ENCODE results near the gene REEP5. TPM values are rescaled to one million over a fixed set of nuclear protein-coding genes. Genes with fewer than 3 reads are reported as not detected.

REEP5 gene
- total RNA-seq, 3 donors from 2014 or later = 96.4 to 177 (median 117) TPM

DNA sequence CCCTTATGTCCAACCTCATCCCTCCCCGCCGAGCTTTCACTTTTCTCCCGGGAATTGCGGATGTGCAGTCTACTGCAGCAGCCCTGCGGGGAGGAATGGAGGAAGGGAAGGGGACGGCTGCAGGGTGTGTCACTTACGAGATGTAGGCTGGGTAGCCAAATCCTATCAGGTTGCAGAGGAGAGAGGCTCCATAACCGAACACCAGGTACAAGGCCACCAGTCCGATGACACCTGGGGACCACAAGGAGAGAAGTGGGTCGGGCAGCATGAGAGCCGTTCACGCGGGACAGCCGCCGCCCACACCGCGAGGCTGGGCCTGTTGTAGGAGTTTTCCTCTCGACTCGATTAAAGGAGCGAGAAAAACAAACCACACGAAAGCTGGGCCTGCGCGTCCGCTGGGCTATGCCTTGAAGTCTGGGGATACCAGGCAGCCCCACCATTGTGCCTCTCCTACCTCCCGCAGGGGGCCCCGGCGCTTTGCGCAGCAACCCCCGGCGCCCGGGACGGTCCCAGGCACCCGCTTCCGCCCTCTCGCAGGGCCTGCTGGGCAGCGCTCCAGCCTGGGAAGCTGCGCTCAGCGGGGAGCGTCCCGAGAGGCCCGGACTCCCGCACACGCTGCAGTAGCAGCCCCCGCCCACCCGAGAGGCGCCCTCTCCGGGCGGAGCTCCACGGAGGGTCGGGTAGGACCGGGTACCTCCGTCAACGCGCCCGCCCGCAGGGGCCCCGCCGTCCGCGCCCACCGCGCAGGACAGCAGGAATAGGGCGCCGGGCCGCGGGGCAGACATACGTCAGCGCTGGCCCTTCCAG is 798 bp downstream of the REEP5 start:
- no peaks in the 10 kb centered on the region for H3K36me3 ChIP-seq
- H3K27ac ChIP-seq = peak overlapping the region; percentile 98
- peak overlapping the region; percentile 92 to 99 (median 95) for H3K4me3 ChIP-seq
- peak in 1 of 2 donors; percentile 48 for DNase-seq (ENCODE audit: low spot score in 2 of 2)
- intact Hi-C loops (cut with DNase I; ENCODE audit: low total_unique reads) = no loop called here
- no peaks in the 10 kb centered on the region for H3K27me3 ChIP-seq
- peaks cover 0 to 18% of the 10 kb centered on the region in 2 donors for H3K4me1 ChIP-seq
- no peaks in the 10 kb centered on the region for H3K9me3 ChIP-seq
- TF ChIP-seq POLR2A (IDR thresholded peaks at IDR 0.05) = peak; percentile 17
- peak in 2 of 3 donors; percentile 15 to 21 for TF ChIP-seq POLR2AphosphoS5 (IDR thresholded peaks at IDR 0.05)
- TF ChIP-seq, protein P1, sequence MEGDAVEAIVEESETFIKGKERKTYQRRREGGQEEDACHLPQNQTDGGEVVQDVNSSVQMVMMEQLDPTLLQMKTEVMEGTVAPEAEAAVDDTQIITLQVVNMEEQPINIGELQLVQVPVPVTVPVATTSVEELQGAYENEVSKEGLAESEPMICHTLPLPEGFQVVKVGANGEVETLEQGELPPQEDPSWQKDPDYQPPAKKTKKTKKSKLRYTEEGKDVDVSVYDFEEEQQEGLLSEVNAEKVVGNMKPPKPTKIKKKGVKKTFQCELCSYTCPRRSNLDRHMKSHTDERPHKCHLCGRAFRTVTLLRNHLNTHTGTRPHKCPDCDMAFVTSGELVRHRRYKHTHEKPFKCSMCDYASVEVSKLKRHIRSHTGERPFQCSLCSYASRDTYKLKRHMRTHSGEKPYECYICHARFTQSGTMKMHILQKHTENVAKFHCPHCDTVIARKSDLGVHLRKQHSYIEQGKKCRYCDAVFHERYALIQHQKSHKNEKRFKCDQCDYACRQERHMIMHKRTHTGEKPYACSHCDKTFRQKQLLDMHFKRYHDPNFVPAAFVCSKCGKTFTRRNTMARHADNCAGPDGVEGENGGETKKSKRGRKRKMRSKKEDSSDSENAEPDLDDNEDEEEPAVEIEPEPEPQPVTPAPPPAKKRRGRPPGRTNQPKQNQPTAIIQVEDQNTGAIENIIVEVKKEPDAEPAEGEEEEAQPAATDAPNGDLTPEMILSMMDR (IDR thresholded peaks at IDR 0.05) = no peak

DNA sequence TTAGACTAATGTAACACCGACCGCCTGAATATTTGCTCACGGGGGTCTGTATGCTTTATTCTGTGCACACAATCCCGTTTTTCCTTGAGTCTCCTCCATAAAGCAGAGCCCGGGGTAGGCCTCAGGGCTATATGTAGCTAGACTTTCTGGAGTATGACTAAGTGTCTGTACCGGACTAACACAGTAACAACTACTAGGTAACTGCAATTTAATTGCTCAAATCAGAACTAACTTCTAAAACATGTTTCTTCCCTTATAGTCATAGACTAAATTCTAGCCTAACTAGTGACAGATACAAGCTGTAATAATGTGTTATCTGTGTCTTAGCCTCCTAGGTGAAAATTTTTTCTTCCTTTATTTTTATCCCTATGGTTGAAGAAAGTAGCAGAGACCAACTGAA is 2.1 kb downstream of the REEP5 start:
- Histone ChIP-seq H3K4me3 (no peak overlapping the region), H3K4me1 (peaks cover 0 to 18% of the 10 kb centered on the region in 2 donors), H3K9me3 (no peaks in the 10 kb centered on the region), H3K27me3 (no peaks in the 10 kb centered on the region), H3K36me3 (no peaks in the 10 kb centered on the region), H3K27ac (no peak overlapping the region)
- TF ChIP-seq POLR2AphosphoS5 (IDR thresholded peaks at IDR 0.05) = no peak
- no peak for TF ChIP-seq POLR2A (IDR thresholded peaks at IDR 0.05)
- TF ChIP-seq, protein P1 (IDR thresholded peaks at IDR 0.05) = no peak
- intact Hi-C loops (cut with DNase I; ENCODE audit: low total_unique reads) = no loop called here
- no peak for DNase-seq (ENCODE audit: low spot score in 2 of 2)

DNA sequence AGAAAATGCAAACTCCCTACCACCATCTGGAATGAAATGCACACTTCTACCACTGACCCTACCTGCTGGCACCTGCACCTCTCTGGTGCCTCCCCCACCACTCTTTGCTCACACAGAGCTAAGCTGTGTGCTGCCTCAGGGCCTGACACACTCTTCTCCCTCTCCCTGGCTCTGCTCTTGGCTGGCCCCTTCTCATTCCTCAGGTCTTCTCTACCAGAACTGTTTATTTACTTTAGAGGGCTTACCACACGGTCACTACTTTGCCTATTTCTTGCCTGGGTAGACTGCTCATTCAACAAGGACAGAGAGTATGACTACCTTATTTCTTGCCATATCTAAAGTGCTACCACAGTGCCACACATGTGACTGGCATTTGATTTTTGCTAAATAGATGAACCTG is 3.3 kb downstream of the REEP5 start:
- H3K4me1 ChIP-seq = peaks cover 0 to 18% of the 10 kb centered on the region in 2 donors
- intact Hi-C loops (cut with DNase I; ENCODE audit: low total_unique reads) = no loop called here
- TF ChIP-seq, protein P1 (IDR thresholded peaks at IDR 0.05) = no peak
- H3K9me3 ChIP-seq = no peaks in the 10 kb centered on the region
- no peak overlapping the region for H3K4me3 ChIP-seq
- DNase-seq (ENCODE audit: low spot score in 2 of 2) = no peak
- H3K27me3 ChIP-seq = no peaks in the 10 kb centered on the region
- H3K36me3 ChIP-seq = no peaks in the 10 kb centered on the region
- H3K27ac ChIP-seq = peak overlapping the region in 1 of 2 donors; percentile 8

DNA sequence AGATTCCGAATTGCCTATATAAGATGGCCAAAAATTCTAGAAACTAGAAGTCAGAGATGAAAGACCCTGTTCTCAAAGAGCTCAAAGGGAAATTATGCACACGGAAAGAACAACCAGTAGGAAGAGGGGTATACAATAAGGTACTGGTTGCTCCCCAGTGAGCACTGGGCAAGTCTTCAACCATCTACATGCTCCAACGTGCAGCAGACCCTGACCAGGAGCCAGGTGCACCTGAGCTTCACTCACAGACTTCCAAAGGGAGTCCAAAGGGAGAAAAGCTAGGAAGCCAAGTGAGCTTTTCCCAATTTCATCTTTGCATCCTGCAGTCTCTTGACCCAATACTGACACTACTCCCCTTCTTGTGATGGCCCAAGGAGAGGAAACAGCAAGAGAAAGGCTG is 3.9 kb downstream of the REEP5 start:
- H3K27ac ChIP-seq = no peak overlapping the region
- no peaks in the 10 kb centered on the region for H3K27me3 ChIP-seq
- H3K4me1 ChIP-seq = peaks cover 0 to 18% of the 10 kb centered on the region in 2 donors
- no peak overlapping the region for H3K4me3 ChIP-seq
- no peak for DNase-seq (ENCODE audit: low spot score in 2 of 2)
- intact Hi-C loops (cut with DNase I; ENCODE audit: low total_unique reads) = no loop called here
- H3K36me3 ChIP-seq = no peaks in the 10 kb centered on the region
- H3K9me3 ChIP-seq = no peaks in the 10 kb centered on the region
- TF ChIP-seq POLR2A (IDR thresholded peaks at IDR 0.05) (no peak), POLR2AphosphoS5 (IDR thresholded peaks at IDR 0.05) (no peak)
- TF ChIP-seq, protein P1 (IDR thresholded peaks at IDR 0.05) = no peak

DNA sequence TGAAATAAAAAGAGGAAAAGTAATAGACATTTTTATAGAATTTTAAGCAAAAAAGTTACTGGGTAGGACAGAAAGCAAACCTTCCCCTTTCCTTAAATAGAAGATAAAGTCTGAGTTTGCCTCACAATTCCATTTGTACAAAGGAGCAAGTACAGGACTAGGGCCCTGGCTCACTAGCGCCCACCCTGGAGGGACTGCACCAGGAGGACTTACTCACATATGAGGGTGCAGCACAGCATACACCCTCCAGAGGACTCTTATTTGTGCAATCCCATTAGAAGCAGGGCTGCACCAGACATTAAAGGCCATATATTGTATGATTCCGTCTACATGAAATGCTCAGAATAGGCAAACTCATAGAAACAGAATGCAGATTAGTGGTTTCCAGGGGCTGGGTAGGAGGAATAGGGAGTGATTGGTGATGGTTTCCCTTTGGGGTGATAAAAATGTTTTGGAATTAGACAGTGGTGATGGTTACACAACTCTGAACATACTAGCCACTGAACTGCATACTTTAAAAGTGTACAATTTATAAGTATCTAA is 4.5 kb downstream of the REEP5 start:
- intact Hi-C loops (cut with DNase I; ENCODE audit: low total_unique reads) = no loop called here

More for the DNA sequence above, 4.5 kb downstream of the REEP5 start:
- Histone ChIP-seq H3K4me1 (peaks cover 0 to 18% of the 10 kb centered on the region in 2 donors), H3K9me3 (no peaks in the 10 kb centered on the region), H3K27ac (no peak overlapping the region), H3K36me3 (no peaks in the 10 kb centered on the region), H3K4me3 (no peak overlapping the region), H3K27me3 (no peaks in the 10 kb centered on the region)
- TF ChIP-seq, protein P1 (IDR thresholded peaks at IDR 0.05) = no peak
- no peak for TF ChIP-seq POLR2A (IDR thresholded peaks at IDR 0.05)
- TF ChIP-seq POLR2AphosphoS5 (IDR thresholded peaks at IDR 0.05) = no peak
- no peak for DNase-seq (ENCODE audit: low spot score in 2 of 2)
